ENCODE data around the gene WDR45. TPM values are rescaled to one million over a fixed set of nuclear protein-coding genes. Genes with fewer than 3 reads are reported as not detected.

The WDR45 gene
- total RNA-seq, 2 experiments from 2014 or later = 51.1 to 58.7 TPM

DNA sequence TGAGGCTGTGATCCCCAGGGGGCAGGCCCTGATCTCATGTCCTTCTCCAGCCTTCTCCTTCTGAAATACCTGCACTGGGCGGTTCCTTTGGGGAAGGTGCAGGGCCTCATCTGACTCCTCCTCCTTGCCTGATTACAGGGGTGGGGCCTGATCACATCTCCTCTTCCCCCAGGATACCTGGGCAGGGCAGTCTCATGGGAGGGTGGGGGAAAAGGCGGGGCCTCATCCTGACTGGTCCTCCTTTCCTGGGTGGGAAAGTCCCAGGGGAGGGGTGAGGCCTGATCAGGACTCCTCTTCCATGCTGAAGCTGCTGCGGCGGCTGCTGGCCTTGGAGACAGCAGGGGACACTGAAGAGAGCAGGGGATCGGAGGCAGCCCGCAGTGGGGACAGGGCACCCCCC is 49.8 kb downstream of the WDR45 start:
- ChIA-PET CTCF (no interaction called here), POLR2A (no interaction called here)
- Mint-ChIP-seq H3K9me3 (no peaks in the 10 kb centered on the region), H3K27ac (no peak overlapping the region), H3K27me3 (no peaks in the 10 kb centered on the region), H3K36me3 (ENCODE audit: low read depth) (peaks cover 32% of the 10 kb centered on the region), H3K4me1 (no peaks in the 10 kb centered on the region), H3K4me3 (no peak overlapping the region)
- no peak for DNase-seq

Other genes with a start within 250 kb of the WDR45 start
- 1 to 10 TPM; 1.4 to 1.6 TPM for gene PCSK1N, start 244.3 kb downstream of the WDR45 start, total RNA-seq
- 10 to 100 TPM; 55.2 to 60.6 TPM for gene TIMM17B, start 182.1 kb downstream of the WDR45 start, total RNA-seq
- 10 to 100 TPM; 78.5 to 79.6 TPM for gene PQBP1, start 182.0 kb downstream of the WDR45 start, total RNA-seq
- gene SLC35A2, start 168.2 kb downstream of the WDR45 start, total RNA-seq = 10 to 100 TPM; 17.9 to 18.3 TPM
- gene PIM2, start 160.9 kb downstream of the WDR45 start, total RNA-seq = 100 to 1,000 TPM; 354 to 359 TPM
- 10 to 100 TPM; 63.2 to 63.7 TPM for gene OTUD5, start 122.3 kb downstream of the WDR45 start, total RNA-seq
- gene KCND1, start 108.0 kb downstream of the WDR45 start, total RNA-seq = 1 to 10 TPM; 4.9 TPM
- 100 to 1,000 TPM; 104 to 116 TPM for gene GRIPAP1, start 77.6 kb downstream of the WDR45 start, total RNA-seq
- 10 to 100 TPM; 32.2 to 32.7 TPM for gene TFE3, start 36.5 kb downstream of the WDR45 start, total RNA-seq
- gene CCDC120, start 20.9 kb downstream of the WDR45 start, total RNA-seq = 1 to 10 TPM; 5.8 to 6.5 TPM
- 10 to 100 TPM; 21.1 to 23.9 TPM for gene PRAF2, start 5.9 kb downstream of the WDR45 start, total RNA-seq
- gene GPKOW, start 43.8 kb upstream of the WDR45 start, total RNA-seq = 10 to 100 TPM; 41.9 to 43.6 TPM
- gene MAGIX, start 82.9 kb upstream of the WDR45 start, total RNA-seq = 1 to 10 TPM; 1.6 to 2.0 TPM
- gene PLP2, start 92.0 kb upstream of the WDR45 start, total RNA-seq = 100 to 1,000 TPM; 267 to 273 TPM
- 10 to 100 TPM; 19.0 to 20.3 TPM for gene PRICKLE3, start 106.5 kb upstream of the WDR45 start, total RNA-seq
- gene SYP, start 120.3 kb upstream of the WDR45 start, total RNA-seq = 1 to 10 TPM; 1.1 to 1.2 TPM
- gene CACNA1F, start 153.5 kb upstream of the WDR45 start, total RNA-seq = under 1 TPM; 0.50 to 0.93 TPM
- 10 to 100 TPM; 23.4 to 24.6 TPM for gene CCDC22, start 155.6 kb upstream of the WDR45 start, total RNA-seq
- 10 to 100 TPM; 18.4 to 19.1 TPM for gene FOXP3, start 184.8 kb upstream of the WDR45 start, total RNA-seq
- gene PPP1R3F, start 189.9 kb upstream of the WDR45 start, total RNA-seq = 1 to 10 TPM; 9.3 to 9.9 TPM
- not detected for gene GAGE10, start 223.8 kb upstream of the WDR45 start, total RNA-seq
- gene GAGE12J, start 242.2 kb upstream of the WDR45 start, total RNA-seq = not detected